ENCODE measurements around the gene SRRM4.
A peak's percentile ranks its signal among the peaks of the same experiment; 100 is the strongest.

SRRM4 gene

DNA sequence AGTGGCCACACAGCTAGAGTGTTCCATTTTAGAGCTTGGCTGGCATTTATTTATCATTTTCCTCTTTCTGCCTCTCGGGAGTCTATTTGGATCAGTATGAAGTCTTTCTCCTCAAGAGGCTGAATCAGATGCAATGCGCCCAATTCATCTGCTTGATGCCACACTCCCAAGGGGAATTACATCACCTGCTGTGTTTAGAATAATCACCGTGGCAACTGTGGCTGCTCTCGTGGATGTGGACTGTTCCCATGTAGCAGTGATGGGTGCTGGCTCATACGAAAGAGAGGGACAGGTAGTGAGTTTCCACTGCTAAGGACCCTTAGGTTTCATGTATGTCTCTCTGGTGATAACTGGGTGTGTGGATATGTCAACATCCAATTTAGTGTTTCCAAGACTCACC is 70.7 kb downstream of the SRRM4 start:
- H3K4me3 ChIP-seq (ENCODE audit: severe bottlenecking): no peak overlapping the region
- H3K4me1 ChIP-seq (ENCODE audit: insufficient read depth, poor library complexity, severe bottlenecking): no peaks in the 10 kb centered on the region
- H3K9me3 ChIP-seq (ENCODE audit: severe bottlenecking): no peaks in the 10 kb centered on the region
- H3K27ac ChIP-seq (ENCODE audit: poor library complexity, severe bottlenecking): no peak overlapping the region
- no peak for DNase-seq (ENCODE audit: low spot score)
- ATAC-seq (ENCODE audit: low read depth): no peak
- TF ChIP-seq, protein P1, sequence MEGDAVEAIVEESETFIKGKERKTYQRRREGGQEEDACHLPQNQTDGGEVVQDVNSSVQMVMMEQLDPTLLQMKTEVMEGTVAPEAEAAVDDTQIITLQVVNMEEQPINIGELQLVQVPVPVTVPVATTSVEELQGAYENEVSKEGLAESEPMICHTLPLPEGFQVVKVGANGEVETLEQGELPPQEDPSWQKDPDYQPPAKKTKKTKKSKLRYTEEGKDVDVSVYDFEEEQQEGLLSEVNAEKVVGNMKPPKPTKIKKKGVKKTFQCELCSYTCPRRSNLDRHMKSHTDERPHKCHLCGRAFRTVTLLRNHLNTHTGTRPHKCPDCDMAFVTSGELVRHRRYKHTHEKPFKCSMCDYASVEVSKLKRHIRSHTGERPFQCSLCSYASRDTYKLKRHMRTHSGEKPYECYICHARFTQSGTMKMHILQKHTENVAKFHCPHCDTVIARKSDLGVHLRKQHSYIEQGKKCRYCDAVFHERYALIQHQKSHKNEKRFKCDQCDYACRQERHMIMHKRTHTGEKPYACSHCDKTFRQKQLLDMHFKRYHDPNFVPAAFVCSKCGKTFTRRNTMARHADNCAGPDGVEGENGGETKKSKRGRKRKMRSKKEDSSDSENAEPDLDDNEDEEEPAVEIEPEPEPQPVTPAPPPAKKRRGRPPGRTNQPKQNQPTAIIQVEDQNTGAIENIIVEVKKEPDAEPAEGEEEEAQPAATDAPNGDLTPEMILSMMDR (IDR thresholded peaks at IDR 0.05; ENCODE audit: poor library complexity, severe bottlenecking): no peak
- no peaks in the 10 kb centered on the region for H3K27me3 ChIP-seq (ENCODE audit: insufficient read depth, poor library complexity, severe bottlenecking)
- H3K36me3 ChIP-seq (ENCODE audit: low read depth): no peaks in the 10 kb centered on the region

DNA sequence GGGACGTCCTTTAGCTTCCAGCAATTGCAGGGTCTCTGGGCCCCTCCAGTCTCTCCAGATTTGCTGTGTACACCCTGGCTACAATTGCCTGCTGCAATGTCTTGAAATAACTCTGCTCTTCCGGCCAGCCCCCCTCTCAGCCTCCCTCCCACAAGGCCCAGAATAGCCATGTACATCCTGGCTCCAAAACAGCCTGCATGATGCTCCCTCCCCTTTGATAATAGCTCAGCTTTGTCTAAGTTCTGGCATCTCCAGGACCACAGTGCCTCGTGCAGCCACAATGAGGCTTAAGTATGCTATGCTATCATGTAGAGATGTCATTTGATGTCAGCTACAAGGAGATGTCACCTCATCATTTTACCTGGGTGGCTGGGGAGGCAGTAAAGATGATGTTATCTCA is 74.6 kb downstream of the SRRM4 start:
- DNase-seq (ENCODE audit: low spot score): peak; percentile 10
- ATAC-seq (ENCODE audit: low read depth): no peak
- Histone ChIP-seq H3K36me3 (ENCODE audit: low read depth) (no peaks in the 10 kb centered on the region), H3K4me3 (ENCODE audit: severe bottlenecking) (no peak overlapping the region), H3K4me1 (ENCODE audit: insufficient read depth, poor library complexity, severe bottlenecking) (no peaks in the 10 kb centered on the region), H3K27ac (ENCODE audit: poor library complexity, severe bottlenecking) (no peak overlapping the region), H3K27me3 (ENCODE audit: insufficient read depth, poor library complexity, severe bottlenecking) (no peaks in the 10 kb centered on the region), H3K9me3 (ENCODE audit: severe bottlenecking) (no peaks in the 10 kb centered on the region)
- TF ChIP-seq, protein P1 (IDR thresholded peaks at IDR 0.05; ENCODE audit: poor library complexity, severe bottlenecking): no peak

DNA sequence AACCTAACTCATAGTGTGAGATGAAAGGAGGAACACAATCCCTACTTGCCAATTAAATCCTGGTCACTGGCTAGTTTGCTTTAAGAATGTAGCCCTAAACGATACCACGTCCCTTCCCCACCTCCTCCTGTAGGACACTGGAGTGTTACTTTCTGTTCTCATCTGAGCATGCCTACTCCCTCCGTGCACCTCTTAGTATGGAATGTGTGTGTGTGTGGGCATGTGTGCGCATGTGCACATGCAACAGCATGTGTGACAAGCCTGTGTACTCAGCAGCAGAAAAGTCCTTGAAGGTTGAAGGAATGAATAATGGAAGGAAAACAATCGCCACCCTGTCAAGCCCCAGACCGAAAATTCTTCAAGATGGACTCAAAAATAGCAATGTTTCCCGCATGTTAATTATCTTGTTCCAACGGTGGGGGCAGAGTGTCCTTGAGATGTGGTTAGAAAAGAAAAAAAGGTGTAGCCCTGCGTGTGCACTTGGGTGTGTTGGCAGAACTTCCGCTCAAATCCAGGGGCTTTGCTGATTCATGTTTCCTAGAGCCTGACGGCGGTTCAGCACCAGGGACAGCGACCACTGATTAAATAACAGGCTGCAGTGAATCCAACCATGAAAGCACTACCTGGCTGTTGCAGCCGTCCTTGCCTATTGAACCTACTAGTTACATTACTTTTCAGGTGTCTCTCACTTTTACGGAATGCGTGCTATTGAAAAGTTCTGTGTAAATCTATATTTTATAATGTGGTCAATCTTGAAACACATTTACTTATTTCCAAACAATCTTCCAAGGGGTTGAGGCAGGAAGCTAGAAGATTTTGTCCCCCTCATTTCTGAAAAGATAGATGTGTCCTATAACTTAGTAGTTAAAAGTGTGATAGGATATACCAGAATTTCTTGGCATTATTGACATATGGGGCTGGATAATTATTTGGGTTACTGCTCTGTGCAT is 79.8 kb downstream of the SRRM4 start:
- no peak overlapping the region for H3K27ac ChIP-seq (ENCODE audit: poor library complexity, severe bottlenecking)
- no peak overlapping the region for H3K4me3 ChIP-seq (ENCODE audit: severe bottlenecking)
- TF ChIP-seq, protein P1 (IDR thresholded peaks at IDR 0.05; ENCODE audit: poor library complexity, severe bottlenecking): no peak
- no peaks in the 10 kb centered on the region for H3K27me3 ChIP-seq (ENCODE audit: insufficient read depth, poor library complexity, severe bottlenecking)
- peak; percentile 17 for DNase-seq (ENCODE audit: low spot score)
- no peaks in the 10 kb centered on the region for H3K9me3 ChIP-seq (ENCODE audit: severe bottlenecking)
- no peaks in the 10 kb centered on the region for H3K4me1 ChIP-seq (ENCODE audit: insufficient read depth, poor library complexity, severe bottlenecking)
- no peak for ATAC-seq (ENCODE audit: low read depth)
- no peaks in the 10 kb centered on the region for H3K36me3 ChIP-seq (ENCODE audit: low read depth)

DNA sequence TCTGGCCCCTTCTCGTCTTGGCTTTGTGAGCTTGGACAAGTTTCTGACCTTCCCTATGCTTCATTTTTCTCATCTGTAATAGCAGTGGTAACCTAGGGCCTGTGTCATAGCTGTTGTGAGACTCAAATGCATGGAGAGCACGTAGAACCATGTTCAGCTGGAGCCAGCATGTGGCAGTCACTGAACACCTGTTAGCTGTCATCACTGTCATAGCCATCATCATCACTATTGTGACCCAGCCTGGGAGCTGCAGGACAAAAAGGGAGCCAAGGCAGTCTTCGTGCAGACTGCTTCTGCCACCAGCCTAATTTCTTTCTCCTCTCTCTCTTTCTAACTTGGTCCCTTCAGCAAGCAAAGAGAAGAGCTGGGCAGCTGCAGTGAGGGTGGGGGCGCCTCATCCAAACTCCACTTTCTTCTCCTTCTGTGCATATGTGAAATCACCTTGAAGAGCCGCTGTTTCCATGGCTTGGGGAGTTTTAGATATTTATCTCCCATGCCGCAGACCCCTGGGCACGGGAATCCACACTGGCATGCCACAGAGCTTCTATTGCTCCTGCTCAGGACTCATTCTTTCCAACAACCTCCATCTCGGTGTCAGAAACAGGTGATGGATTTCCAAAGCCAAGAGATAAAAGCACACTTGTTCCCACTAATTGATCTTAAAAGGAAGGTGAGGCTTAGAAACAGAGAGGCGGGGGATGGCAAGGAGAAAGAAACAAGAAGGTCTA is 87.0 kb downstream of the SRRM4 start:
- TF ChIP-seq, protein P1 (IDR thresholded peaks at IDR 0.05; ENCODE audit: poor library complexity, severe bottlenecking): no peak
- no peaks in the 10 kb centered on the region for H3K9me3 ChIP-seq (ENCODE audit: severe bottlenecking)
- ATAC-seq (ENCODE audit: low read depth) (no peak), DNase-seq (ENCODE audit: low spot score) (no peak)
- H3K36me3 ChIP-seq (ENCODE audit: low read depth): no peaks in the 10 kb centered on the region
- H3K4me3 ChIP-seq (ENCODE audit: severe bottlenecking): no peak overlapping the region
- H3K27ac ChIP-seq (ENCODE audit: poor library complexity, severe bottlenecking): no peak overlapping the region
- no peaks in the 10 kb centered on the region for H3K4me1 ChIP-seq (ENCODE audit: insufficient read depth, poor library complexity, severe bottlenecking)
- H3K27me3 ChIP-seq (ENCODE audit: insufficient read depth, poor library complexity, severe bottlenecking): no peaks in the 10 kb centered on the region
